Upper lobe of left lung (tissue), 4 donors: ENCODE results near the gene KCNIP1.

Experiments
- POLR2AphosphoS5 ChIP-seq, 2 donors: sonication (generic); formaldehyde crosslinking; IDR thresholded peaks; one replicate each; pipeline ENCODE4 v1.5.1; 2017; ENCODE audit warnings: antibody characterized with exemption in 2 of 2
- TF ChIP-seq, protein P1 (sequence below), 6 experiments: fragments of 450-650 bp in 4 of 6; fragments of 200-600 bp in 2 of 6; sonication (generic) in 2 of 6; IDR thresholded peaks; one replicate each; pipeline ENCODE4 v1.5.1; 2016 to 2019; ENCODE audit warnings: antibody characterized with exemption in 6 of 6

DNA sequence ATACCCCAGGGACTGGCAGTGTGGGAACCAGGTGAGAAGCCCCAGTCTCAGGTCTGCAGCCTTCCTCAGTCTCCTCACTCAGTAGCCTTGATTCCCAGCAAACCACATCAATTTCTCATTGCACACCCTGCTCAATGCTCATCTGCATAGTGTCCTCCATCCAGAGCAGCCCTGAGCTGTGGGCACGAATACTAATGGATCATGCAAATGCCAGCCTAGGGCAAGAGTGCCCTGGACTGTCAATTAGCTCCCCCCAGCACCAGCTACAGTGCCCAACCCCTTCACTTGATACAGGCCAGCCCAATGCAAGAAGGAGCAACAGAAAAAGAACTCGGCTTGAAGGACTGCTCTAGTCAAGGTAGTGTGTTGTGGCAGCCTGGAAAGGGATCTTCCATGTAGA lies 9.8 kb upstream of the KCNIP1 start:
- TF ChIP-seq, protein P1, sequence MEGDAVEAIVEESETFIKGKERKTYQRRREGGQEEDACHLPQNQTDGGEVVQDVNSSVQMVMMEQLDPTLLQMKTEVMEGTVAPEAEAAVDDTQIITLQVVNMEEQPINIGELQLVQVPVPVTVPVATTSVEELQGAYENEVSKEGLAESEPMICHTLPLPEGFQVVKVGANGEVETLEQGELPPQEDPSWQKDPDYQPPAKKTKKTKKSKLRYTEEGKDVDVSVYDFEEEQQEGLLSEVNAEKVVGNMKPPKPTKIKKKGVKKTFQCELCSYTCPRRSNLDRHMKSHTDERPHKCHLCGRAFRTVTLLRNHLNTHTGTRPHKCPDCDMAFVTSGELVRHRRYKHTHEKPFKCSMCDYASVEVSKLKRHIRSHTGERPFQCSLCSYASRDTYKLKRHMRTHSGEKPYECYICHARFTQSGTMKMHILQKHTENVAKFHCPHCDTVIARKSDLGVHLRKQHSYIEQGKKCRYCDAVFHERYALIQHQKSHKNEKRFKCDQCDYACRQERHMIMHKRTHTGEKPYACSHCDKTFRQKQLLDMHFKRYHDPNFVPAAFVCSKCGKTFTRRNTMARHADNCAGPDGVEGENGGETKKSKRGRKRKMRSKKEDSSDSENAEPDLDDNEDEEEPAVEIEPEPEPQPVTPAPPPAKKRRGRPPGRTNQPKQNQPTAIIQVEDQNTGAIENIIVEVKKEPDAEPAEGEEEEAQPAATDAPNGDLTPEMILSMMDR (IDR thresholded peaks at IDR 0.05) = no peak
- no peak for TF ChIP-seq POLR2AphosphoS5 (IDR thresholded peaks at IDR 0.05)
